Left forelimb (tissue), 1 donor: ENCODE measurements around the gene HAT1.

Source experiments
- DNase-seq: peaks from one replicate; pipeline ENCODE4 v3.0.0-alpha.2; 2018; ENCODE audit warnings: low spot score

Gene HAT1

DNA sequence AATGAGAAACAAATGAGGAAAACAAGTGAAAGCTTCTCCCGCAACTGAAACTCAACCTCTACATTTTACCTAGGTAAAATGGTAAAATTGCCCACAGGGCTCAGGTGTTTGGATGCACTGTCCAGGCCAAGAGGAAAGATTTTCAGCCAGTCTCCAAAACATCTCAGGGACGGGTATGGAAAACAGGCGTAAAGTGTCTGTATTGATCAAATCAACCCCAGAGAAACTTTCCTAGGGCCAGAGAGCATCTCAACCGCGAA lies 361 bp upstream of the HAT1 start:
- DNase-seq: no peak

GRCh38 chr2:171923206-171923605 lies 945 bp downstream of the HAT1 start:
- no peak for DNase-seq

DNA sequence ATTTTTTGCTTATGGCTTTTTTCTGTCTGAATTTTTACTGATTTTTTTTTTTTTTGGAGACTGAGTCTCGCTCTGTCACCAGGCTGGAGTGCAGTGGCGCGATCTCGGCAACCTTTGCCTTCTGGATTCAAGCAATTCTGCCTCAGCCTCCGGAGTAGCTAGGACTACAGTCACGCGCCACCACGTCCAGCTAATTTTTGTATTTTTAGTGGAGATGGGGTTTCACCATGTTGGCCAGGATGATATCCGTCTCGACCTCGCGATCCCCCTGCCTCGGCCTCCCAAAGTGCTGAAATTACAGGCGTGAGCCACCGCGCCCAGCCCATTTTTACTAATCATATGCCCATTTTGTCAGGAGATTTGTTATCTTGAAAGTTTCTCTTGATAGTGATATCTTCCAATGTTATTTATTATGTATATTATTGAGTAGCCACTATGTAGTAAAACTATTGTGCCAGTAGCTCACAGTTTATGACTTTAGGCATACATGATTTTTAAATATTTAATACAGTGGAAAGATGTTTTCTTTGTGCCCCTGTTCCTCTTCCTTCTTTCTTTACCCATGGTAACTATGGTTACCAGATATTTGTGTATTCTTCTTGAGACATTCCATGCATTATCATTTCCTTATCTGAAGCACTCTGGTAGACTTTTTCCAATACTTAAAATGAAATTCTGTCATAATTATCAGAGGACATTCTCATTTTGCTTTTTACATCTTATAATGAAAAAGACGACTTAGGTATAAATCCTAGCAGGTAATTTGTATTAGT lies 2.1 kb downstream of the HAT1 start:
- no peak for DNase-seq

- DNase-seq: no peak
These were observed 8.1 kb downstream of the HAT1 start for GRCh38 chr2:171930385-171930784.

- no peak for DNase-seq
These were observed 16.9 kb downstream of the HAT1 start for GRCh38 chr2:171939058-171939742.

GRCh38 chr2:171939743-171940071 lies 17.4 kb downstream of the HAT1 start:
- DNase-seq: no peak

- no peak for DNase-seq
These were observed 19.0 kb downstream of the HAT1 start for GRCh38 chr2:171941316-171941699.

DNA sequence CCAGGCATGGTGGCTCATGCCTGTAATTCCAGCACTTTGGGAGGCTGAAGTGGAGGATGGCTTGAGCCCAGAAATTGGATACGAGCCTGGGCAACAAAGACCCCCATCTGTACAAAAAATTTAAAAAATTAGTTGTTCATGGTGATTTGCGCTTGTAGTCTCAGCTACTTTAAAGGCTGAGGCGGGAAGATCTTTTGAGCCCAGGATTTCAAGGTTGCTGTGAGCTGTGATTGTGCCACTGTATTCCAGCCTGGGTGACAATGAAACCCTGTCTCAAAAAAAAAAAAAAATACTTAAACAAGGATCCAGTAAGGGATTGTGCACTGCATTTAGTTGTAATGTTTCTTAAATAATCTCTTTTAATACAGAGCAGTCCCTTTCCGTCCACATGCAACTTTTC lies 21.6 kb downstream of the HAT1 start:
- DNase-seq: no peak

DNA sequence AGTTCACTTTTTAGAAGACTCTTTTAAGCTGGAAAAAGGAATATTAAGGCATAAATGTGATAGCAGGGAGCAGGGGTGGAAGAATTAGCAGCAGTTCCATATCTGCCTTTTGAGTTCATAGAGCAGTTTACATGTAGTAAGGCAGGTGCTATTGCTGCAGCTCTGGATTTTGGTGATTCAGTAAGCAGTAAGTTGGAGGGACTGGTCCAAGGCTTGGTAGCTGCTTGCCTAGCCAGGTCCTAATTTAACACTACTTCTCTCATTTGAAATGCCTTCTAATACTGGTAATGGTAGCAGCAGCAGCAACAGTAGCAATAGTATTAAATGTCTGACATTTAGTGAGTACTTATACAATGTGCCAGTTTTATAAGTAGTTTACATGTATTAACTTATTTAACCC lies 30.0 kb downstream of the HAT1 start:
- DNase-seq: no peak

- no peak for DNase-seq
These were observed 30.5 kb downstream of the HAT1 start for GRCh38 chr2:171952748-171953147.

- no peak for DNase-seq
These were observed 34.0 kb downstream of the HAT1 start for GRCh38 chr2:171956135-171956825.

- no peak for DNase-seq
These were observed 34.8 kb downstream of the HAT1 start for GRCh38 chr2:171957061-171957460.

DNA sequence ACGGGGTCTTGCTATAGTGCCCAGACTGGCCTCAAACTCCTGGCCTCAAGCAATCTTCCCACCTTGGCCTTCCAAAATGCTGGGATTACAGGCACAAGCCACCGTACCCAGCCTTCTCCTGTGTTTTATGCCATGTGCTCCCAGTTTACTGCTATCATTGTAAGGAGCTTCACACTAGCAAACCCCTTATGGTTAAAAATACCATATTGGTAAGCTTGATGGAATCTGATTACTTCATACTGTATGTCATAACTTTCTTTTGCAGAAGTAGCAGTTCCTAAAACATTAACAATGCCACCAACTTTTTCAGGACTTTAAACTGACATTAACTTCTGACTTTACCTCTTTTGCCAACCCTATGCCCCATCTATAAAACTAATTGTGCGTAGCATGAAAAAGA lies 36.2 kb downstream of the HAT1 start:
- no peak for DNase-seq

DNA sequence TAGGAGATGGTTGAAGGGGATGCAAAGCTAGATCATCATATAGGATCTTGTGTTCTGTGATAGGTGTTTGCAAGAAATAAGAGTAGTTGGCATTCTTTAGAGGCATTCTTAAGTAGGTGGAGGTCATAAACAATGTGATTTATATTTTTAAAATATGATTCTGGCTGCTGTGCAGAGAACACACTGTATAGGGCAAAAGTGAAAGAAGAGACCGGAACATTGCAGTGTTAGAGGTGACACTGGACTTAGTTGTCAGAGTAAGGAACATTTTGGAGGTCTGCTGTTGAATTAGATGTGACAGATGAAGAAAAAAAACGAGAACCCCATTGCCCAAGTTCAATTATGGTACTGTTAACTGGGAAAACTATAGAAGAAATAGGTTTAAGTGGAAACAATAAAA lies 37.7 kb downstream of the HAT1 start:
- no peak for DNase-seq

DNA sequence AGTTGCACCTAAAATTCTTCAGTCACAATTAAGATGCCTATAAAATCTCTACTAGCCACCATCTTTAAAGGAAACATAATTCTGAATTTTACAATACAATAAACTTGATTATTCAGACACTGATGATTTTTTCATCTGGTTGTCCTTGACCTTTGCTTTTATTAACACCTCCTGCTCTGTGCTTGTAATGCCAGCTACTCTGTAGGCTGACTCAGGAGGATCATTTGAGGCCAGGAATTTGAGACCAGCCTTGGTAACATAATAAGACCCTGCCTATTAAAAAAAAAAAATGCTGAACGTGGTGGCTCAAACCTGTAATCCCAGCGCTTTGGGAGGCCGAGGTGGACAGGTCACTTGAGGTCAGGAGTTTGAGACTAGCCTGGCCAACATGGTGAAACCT lies 38.3 kb downstream of the HAT1 start:
- DNase-seq: no peak

- DNase-seq: no peak
These were observed 40.9 kb downstream of the HAT1 start for GRCh38 chr2:171963198-171963597.

GRCh38 chr2:171964308-171964707 lies 42.0 kb downstream of the HAT1 start:
- DNase-seq: no peak

DNA sequence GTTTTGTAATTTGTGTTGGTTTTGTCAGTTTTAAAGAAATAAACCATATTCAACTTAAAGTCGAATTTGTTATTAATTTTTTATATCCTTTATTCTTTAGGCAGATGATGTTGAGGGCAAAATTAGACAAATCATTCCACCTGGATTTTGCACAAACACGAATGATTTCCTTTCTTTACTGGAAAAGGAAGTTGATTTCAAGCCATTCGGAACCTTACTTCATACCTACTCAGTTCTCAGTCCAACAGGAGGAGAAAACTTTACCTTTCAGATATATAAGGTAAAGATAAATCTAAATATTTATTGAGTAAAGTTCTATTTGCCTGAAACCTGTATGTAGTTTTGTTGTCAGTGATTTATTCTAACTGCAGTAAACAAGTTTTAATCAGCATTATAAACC lies 43.0 kb downstream of the HAT1 start:
- DNase-seq: no peak

- DNase-seq: no peak
These were observed 43.4 kb downstream of the HAT1 start for GRCh38 chr2:171965661-171966060.

DNA sequence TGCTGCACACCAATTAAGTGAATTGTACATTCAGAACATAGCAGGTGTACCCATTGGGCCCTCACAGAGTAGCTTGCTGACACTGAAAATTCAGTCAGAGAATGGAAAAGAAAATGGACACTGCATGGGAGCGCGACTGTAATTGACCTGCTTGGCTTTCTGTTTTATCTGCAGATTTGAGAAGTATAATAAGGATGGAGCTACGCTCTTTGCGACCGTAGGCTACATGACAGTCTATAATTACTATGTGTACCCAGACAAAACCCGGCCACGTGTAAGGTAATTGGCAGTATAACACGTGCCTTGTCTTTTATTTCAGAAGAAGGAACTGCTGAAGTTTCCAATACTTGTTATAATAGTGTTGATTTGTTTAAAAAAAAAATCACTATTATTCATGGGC lies 44.0 kb downstream of the HAT1 start:
- DNase-seq: no peak

DNA sequence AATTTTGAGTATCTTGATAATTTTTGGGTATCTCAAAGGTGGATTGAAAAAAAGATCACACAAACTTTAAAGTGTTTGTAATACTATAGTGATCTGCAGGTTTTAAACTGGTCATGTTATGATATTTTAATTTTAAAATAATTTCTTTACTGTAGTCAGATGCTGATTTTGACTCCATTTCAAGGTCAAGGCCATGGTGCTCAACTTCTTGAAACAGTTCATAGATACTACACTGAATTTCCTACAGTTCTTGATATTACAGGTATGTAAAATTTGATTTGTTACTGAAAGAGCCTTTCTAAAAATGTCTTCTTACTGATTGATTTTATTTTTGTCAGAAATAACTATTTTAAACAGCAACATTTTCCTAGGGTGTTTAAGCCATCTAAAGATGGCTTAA lies 44.4 kb downstream of the HAT1 start:
- no peak for DNase-seq

DNA sequence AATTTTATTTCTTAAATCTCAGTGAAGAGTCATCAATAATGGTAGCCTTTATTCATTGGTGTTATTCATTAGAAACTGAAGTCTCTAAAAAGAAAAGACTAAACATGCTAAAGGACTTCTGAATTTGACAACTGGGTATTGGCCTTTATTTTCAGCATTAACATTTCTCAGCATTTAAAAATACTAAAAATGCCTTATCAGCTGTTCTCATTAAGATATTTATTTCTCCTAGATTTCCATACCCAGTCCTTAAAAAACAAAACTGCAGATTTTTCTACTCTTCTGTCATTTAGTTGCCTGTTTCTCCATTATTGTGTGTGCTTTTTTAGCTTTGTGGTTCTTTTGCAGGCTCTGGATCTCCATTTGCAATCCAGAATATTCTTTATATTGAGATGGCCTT lies 46.2 kb downstream of the HAT1 start:
- DNase-seq: no peak

DNA sequence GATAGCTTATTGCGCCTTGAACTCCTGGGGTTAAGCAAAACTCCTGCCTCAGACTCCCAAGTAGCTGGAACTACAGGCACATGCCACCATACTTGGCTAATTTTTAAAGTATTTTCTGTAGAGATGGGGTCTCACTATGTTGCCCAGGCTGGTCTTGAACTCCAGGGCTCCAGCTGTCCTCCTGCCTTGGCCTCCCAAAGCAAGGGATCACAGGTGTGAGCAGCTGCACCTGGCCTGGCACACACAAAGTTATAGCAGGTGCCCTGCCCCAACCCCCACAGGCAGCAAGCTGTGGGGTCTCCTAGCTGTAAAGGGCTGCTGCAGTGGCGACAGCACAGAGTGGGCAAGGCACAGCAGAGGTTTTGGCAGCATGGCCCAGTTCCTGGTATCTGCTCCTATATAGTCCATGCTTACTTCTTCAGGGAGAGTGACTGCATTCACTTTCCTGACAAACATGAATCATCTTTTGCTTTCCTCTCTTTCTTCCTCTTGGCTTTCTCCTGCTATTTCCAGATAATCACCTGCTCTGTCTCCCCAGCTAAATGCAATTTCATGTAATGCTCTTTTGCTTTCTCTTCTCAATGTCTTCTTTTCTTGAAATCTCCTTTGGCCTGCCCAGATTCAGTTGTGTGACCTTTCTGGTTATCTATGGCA lies 50.2 kb downstream of the HAT1 start:
- DNase-seq: no peak
